Uterus (tissue), 4 donors: ENCODE results near the gene GPR132. TPM values are rescaled to one million over a fixed set of nuclear protein-coding genes. Genes with fewer than 3 reads are reported as not detected.

Experiments used
- DNase-seq, 2 donors: peaks; one replicate each; pipeline ENCODE4 v3.0.0-alpha.2; 2019 to 2020
- H3K27ac ChIP-seq, 2 donors: fragments of 200-600 bp; sonication (generic); 1 replicate in 1 of 2; 2 replicates in 1 of 2; pipeline ENCODE4 v1.5.1; 2016 to 2018
- H3K27me3 ChIP-seq, 2 donors: fragments of 200-600 bp; sonication (generic); one replicate each; pipeline ENCODE4 v1.5.1; 2018 to 2019; ENCODE audit warnings: control low read depth in 1 of 2
- H3K36me3 ChIP-seq, 2 donors: fragments of 200-600 bp; sonication (generic); one replicate each; pipeline ENCODE4 v1.5.1; 2019; ENCODE audit warnings: control low read depth in 1 of 2
- H3K4me1 ChIP-seq, 2 donors: fragments of 200-600 bp; sonication (generic); one replicate each; pipeline ENCODE4 v1.5.1; 2018 to 2019; ENCODE audit warnings: control low read depth in 1 of 2
- H3K4me3 ChIP-seq, 2 donors: fragments of 200-600 bp; sonication (generic); 1 replicate in 1 of 2; 2 replicates in 1 of 2; pipeline ENCODE4 v1.5.1; 2018 to 2019; ENCODE audit warnings: mild to moderate bottlenecking in 1 of 2
- H3K9me3 ChIP-seq, 2 donors: fragments of 200-600 bp; sonication (generic); one replicate each; pipeline ENCODE4 v1.5.1; 2019; ENCODE audit warnings: control low read depth in 1 of 2
- CTCF ChIP-seq, 4 experiments: fragments of 200-600 bp in 2 of 4; fragments of 450-650 bp in 2 of 4; sonication (generic) in 2 of 4; IDR thresholded peaks; one replicate each; pipeline ENCODE4 v1.5.1; 2016 to 2019; ENCODE audit warnings: antibody characterized with exemption in 4 of 4, mild to moderate bottlenecking in 2 of 4, moderate library complexity in 1 of 4
- POLR2A ChIP-seq, 2 donors: fragments of 450-650 bp; IDR thresholded peaks; one replicate each; pipeline ENCODE4 v1.6.1; 2016; ENCODE audit warnings: antibody characterized with exemption in 2 of 2, mild to moderate bottlenecking in 1 of 2, moderate library complexity in 1 of 2
- intact Hi-C: fragments of 100-400 bp; cut with DNase I; formaldehyde crosslinking; loops from one replicate; pipeline ENCODE4 v1.15.1; 2023; ENCODE audit warnings: low total_unique reads
- total RNA-seq, 4 donors: library from RNA; depleted of rRNA in 3 of 4; stranded (reverse); fragments of >200 nt in 3 of 4; gene quantifications; one replicate each; pipeline versions ENCODE4 v1.1.0 to v1.2.4, GENCODE V29; 2014 to 2023
- donor health status: DM: yes; HTN: yes; CAD: no.

GPR132 gene
- total RNA-seq, 4 donors from 2014 or later, result 1.7 to 3.7 TPM; not detected in 2

GRCh38 chr14:105087308-105087962, 22.2 kb upstream of the GPR132 start:
- H3K4me1 ChIP-seq, result peaks cover 0 to 13% of the 10 kb centered on the region in 2 donors

GRCh38 chr14:105086833-105087307, 21.6 kb upstream of the GPR132 start:
- no peaks in the 10 kb centered on the region for H3K27me3 ChIP-seq
- TF ChIP-seq CTCF (IDR thresholded peaks at IDR 0.05), result peak; percentile 44 to 86 (median 85)
- TF ChIP-seq POLR2A (IDR thresholded peaks at IDR 0.05), result no peak
- intact Hi-C loops, result no loop called here
- peak; percentile 63 to 76 for DNase-seq
- H3K27ac ChIP-seq, result peak overlapping the region; percentile 66 to 81
- peaks cover 0 to 7% of the 10 kb centered on the region in 2 donors for H3K4me1 ChIP-seq
- peak overlapping the region; percentile 51 for H3K4me3 ChIP-seq
- no peaks in the 10 kb centered on the region for H3K9me3 ChIP-seq
- no peaks in the 10 kb centered on the region for H3K36me3 ChIP-seq

More at GRCh38 chr14:105087308-105087962, 22.2 kb upstream of the GPR132 start:
- H3K9me3 ChIP-seq, result no peaks in the 10 kb centered on the region
- peak; percentile 51 to 82 for DNase-seq
- no peaks in the 10 kb centered on the region for H3K27me3 ChIP-seq
- H3K4me3 ChIP-seq, result peak overlapping the region; percentile 51
- intact Hi-C loops, result no loop called here
- TF ChIP-seq POLR2A (IDR thresholded peaks at IDR 0.05) (peak in 1 of 2 donors; percentile 35), CTCF (IDR thresholded peaks at IDR 0.05) (no peak)
- peak overlapping the region; percentile 66 to 81 for H3K27ac ChIP-seq
- H3K36me3 ChIP-seq, result no peaks in the 10 kb centered on the region

GRCh38 chr14:105085766-105086165, 20.5 kb upstream of the GPR132 start:
- TF ChIP-seq POLR2A (IDR thresholded peaks at IDR 0.05) (no peak), CTCF (IDR thresholded peaks at IDR 0.05) (no peak)
- no peak overlapping the region for H3K27ac ChIP-seq
- H3K4me3 ChIP-seq, result no peak overlapping the region
- intact Hi-C loops, result no loop called here
- no peaks in the 10 kb centered on the region for H3K4me1 ChIP-seq
- no peaks in the 10 kb centered on the region for H3K36me3 ChIP-seq
- no peaks in the 10 kb centered on the region for H3K9me3 ChIP-seq
- DNase-seq, result no peak
- H3K27me3 ChIP-seq, result no peaks in the 10 kb centered on the region

GRCh38 chr14:105084741-105085571, 19.7 kb upstream of the GPR132 start:
- H3K27ac ChIP-seq, result no peak overlapping the region
- no peaks in the 10 kb centered on the region for H3K36me3 ChIP-seq
- intact Hi-C loops, result no loop called here
- H3K4me1 ChIP-seq, result no peaks in the 10 kb centered on the region
- TF ChIP-seq POLR2A (IDR thresholded peaks at IDR 0.05) (no peak), CTCF (IDR thresholded peaks at IDR 0.05) (no peak)
- no peaks in the 10 kb centered on the region for H3K27me3 ChIP-seq
- no peak for DNase-seq
- H3K4me3 ChIP-seq, result no peak overlapping the region
- H3K9me3 ChIP-seq, result no peaks in the 10 kb centered on the region
